Pancreas (tissue), 10 donors: ENCODE data around the gene SPDYC. TPM values are rescaled to one million over a fixed set of nuclear protein-coding genes. Genes with fewer than 3 reads are reported as not detected.

Experiments used
- ATAC-seq, 4 donors: fragments of 200-7000 bp; cut with Tn5 transposase; one replicate each; pipeline versions ENCODE4 v1.8.0 to v1.9.1; 2020; ENCODE audit warnings: mild to moderate bottlenecking in 4 of 4, moderate library complexity in 4 of 4
- DNase-seq, 6 donors: peaks; one replicate each; pipeline ENCODE4 v3.0.0-alpha.2; 2020
- FAIRE-seq: peaks from 2 replicates; lab custom pipeline; 2012; peaks lifted over from hg19 to GRCh38; lab: Jason Lieb, UNC
- H3K27ac ChIP-seq, 4 donors: fragments of 200-600 bp; sonication (generic); 1 replicate in 3 of 4; 2 replicates in 1 of 4; pipeline versions ENCODE4 v1.5.0 to v1.8.0; 2020
- H3K27me3 ChIP-seq, 4 donors: fragments of 200-600 bp; one replicate each; pipeline ENCODE4 v1.8.0; 2021
- H3K36me3 ChIP-seq, 3 donors: fragments of 200-600 bp; sonication (generic) in 1 of 3; one replicate each; pipeline versions ENCODE4 v1.5.0 to v1.8.0; 2020 to 2021
- H3K4me1 ChIP-seq, 3 donors: fragments of 200-600 bp; one replicate each; pipeline ENCODE4 v1.8.0; 2021
- H3K4me3 ChIP-seq, 4 donors: fragments of 200-600 bp; sonication (generic) in 2 of 4; one replicate each; pipeline versions ENCODE4 v1.5.0 to v1.8.0; 2020 to 2021
- H3K9me3 ChIP-seq, 4 donors: fragments of 200-600 bp; one replicate each; pipeline ENCODE4 v1.8.0; 2021
- CTCF ChIP-seq, 4 donors: fragments of 200-600 bp; sonication (generic) in 3 of 4; IDR thresholded peaks; one replicate each; pipeline versions ENCODE4 v1.5.0 to v1.8.0; 2021; ENCODE audit warnings: antibody characterized with exemption in 4 of 4
- WGBS, 2 donors: extraction: QIAGEN DNeasy Blood & Tissue Kit; methylation state at CpG; one replicate each; pipeline ENCODE4 v1.1.7; 2013; 5-methylcytosine and 5-hydroxymethylcytosine counted together
- intact Hi-C, 3 donors: fragments of 100-400 bp; cut with DNase I; formaldehyde crosslinking; loops; one replicate each; pipeline versions ENCODE4 v1.11.1 to v1.14.2; 2022
- polyA plus RNA-seq, 2 donors: library from polyadenylated mRNA; stranded (reverse); fragments of 200-250 nt; gene quantifications; one replicate each; pipeline ENCODE4 v1.2.3, GENCODE V29; 2013
- total RNA-seq, 6 donors: library from RNA; stranded (reverse); fragmentation: NEBNext Ultra II Directional in 4 of 6; extraction: Animal tissue kit (Norgen Biotek cat#: 25700) in 4 of 6; gene quantifications; one replicate each; pipeline versions ENCODE4 v1.2.1 to v1.2.4, GENCODE V29; 2021 to 2023
- donor health status: healthy with polysubstance abuse.
- donor health status: DM: no; HTN: no; CAD: no; lungs with moderate emphysema.
- donor health status: DM: no; HTN: no; CAD: no.
- donor health status: control.
- donor health status: control.
- donor health status: Bipolar disorder and iron deficiency.
- donor health status: DM: yes; HTN: yes; CAD: no.
- donor health status: DM: no; HTN: no; CAD: no.
- donor health status: DM: no; HTN: no; CAD: no.
- donor health status: DM: yes; HTN: yes; CAD: no.

Gene SPDYC
- total and polyA plus RNA-seq, 8 donors, result 0.14 TPM; not detected in 7

DNA sequence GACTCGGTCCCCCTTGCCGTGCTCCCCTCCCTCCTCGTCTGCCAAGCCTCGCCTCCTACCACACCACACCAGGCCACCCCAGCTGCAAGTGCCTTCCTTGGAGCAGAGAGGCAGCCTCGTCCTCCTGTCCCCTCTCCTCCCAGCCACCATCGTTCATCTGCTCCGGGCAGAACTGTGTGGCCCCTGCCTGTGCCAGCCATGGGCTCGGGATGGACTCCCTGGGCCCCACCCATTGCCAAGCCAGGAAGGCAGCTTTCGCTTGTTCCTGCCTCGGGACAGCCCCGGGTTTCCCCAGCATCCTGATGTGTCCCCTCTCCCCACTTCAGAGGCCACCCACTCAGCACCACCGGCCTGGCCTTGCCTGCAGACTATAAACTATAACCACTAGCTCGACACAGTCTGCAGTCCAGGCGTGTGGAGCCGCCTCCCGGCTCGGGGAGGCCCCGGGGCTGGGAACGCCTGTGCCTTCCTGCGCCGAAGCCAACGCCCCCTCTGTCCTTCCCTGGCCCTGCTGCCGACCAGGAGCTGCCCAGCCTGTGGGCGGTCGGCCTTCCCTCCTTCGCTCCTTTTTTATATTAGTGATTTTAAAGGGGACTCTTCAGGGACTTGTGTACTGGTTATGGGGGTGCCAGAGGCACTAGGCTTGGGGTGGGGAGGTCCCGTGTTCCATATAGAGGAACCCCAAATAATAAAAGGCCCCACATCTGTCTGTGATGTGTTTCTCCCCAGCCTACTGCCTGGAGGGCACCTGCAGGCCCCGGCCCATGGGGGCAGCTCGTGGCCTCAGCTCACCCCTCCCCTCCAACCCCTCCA is 41.5 kb downstream of the SPDYC start:
- TF ChIP-seq CTCF (IDR thresholded peaks at IDR 0.05), result no peak
- Histone ChIP-seq H3K4me3 (no peak overlapping the region), H3K27ac (no peak overlapping the region), H3K27me3 (no peaks in the 10 kb centered on the region), H3K9me3 (no peaks in the 10 kb centered on the region), H3K36me3 (peaks cover 0 to 40% (median 21%) of the 10 kb centered on the region in 3 donors), H3K4me1 (no peaks in the 10 kb centered on the region)
- ATAC-seq (no peak), FAIRE-seq (no peak), DNase-seq (peak in 1 of 6 donors; percentile 48)
- 86 to 88% methylated on average over 27 to 29 of the region's 29 CpGs for WGBS, 2 donors
- intact Hi-C loops, result loop anchor here in 1 of 3 donors (10.0 kb wide), 1 partner anchor 323 kb away; no protein-coding TSS in a partner anchor

DNA sequence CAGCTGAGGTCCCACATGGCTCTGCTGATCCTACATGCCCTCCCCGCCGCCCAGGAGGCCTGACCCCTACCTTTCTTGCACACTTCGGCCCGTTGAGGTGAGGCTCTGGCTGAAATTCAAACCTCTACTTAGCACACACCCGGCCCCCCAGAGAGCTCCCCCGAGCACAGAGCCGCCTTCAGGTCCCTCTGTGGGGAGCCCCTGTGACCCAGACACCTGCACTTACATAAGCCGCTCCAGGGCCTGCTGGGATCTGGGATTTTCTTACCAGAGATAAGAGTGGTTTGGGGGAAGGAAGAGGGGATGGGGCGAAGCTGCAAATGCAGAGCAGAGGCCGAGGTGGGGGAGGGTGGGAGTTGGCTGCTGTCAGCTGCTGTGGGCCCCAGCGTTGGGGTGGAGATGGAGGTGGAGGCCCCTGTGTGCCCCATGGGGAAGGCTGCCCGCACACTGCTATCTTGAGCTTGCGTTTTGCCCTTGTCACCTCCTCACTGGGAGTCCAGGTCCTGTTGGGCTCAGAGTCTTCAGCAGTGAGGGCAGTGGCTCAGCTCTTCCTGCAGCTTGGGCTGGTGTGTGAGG is 42.3 kb downstream of the SPDYC start:
- Histone ChIP-seq H3K4me3 (no peak overlapping the region), H3K9me3 (no peaks in the 10 kb centered on the region), H3K27me3 (no peaks in the 10 kb centered on the region), H3K4me1 (no peaks in the 10 kb centered on the region), H3K27ac (no peak overlapping the region), H3K36me3 (peaks cover 0 to 36% (median 17%) of the 10 kb centered on the region in 3 donors)
- 83 to 86% methylated on average over 13 of the region's 13 CpGs for WGBS, 2 donors
- no peak for ATAC-seq
- FAIRE-seq, result no peak
- peak in 1 of 6 donors; percentile 50 for DNase-seq
- intact Hi-C loops, result loop anchor here in 1 of 3 donors (10.0 kb wide), 1 partner anchor 322 kb away; no protein-coding TSS in a partner anchor
- TF ChIP-seq CTCF (IDR thresholded peaks at IDR 0.05), result no peak

GRCh38 chr11:65213322-65214211 is 43.5 kb downstream of the SPDYC start:
- Histone ChIP-seq H3K4me1 (no peaks in the 10 kb centered on the region), H3K36me3 (peaks cover 0 to 32% (median 17%) of the 10 kb centered on the region in 3 donors), H3K27me3 (no peaks in the 10 kb centered on the region), H3K4me3 (no peak overlapping the region), H3K27ac (no peak overlapping the region), H3K9me3 (no peaks in the 10 kb centered on the region)
- DNase-seq, result peak in 1 of 6 donors; percentile 49
- no peak for TF ChIP-seq CTCF (IDR thresholded peaks at IDR 0.05)
- no peak for FAIRE-seq
- 66 to 68% methylated on average over 24 to 25 of the region's 26 CpGs for WGBS, 2 donors
- intact Hi-C loops, result loop anchor here in 1 of 3 donors (10.0 kb wide), 1 partner anchor 321 kb away; no protein-coding TSS in a partner anchor
- ATAC-seq, result peak in 3 of 4 donors; percentile 4 to 23 (median 15)

DNA sequence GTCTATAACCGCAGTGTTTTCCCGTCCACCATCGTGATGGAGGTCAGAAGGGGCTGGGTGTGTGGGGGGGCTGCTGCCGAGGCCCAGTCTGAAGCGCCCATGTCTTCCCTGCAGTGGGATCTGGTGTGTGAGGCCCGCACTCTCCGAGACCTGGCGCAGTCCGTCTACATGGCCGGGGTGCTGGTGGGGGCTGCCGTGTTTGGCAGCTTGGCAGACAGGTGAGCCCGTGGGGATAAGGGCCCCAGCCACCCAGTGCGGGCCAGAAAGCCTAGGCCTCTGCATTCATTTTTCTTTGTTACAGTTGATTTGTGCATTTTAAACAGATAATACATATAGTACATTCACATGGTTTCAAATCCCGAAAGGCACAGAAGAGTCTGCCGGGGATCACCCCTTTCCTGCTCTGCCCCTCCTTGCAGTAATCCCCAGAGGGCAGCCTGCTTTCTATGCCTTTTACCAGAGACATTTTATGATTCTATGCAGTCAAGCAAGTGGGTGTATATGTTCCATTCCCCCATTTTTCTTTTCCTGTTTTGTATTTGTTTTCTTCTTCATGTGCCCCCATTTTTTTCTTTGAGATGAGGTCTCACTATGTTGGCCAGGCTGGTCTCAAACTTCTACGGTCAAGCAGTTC is 44.3 kb downstream of the SPDYC start:
- H3K27ac ChIP-seq, result no peak overlapping the region
- H3K4me1 ChIP-seq, result no peaks in the 10 kb centered on the region
- DNase-seq (no peak), FAIRE-seq (no peak), ATAC-seq (peak in 1 of 4 donors; percentile 2)
- H3K4me3 ChIP-seq, result no peak overlapping the region
- intact Hi-C loops, result loop anchor here in 1 of 3 donors (10.0 kb wide), 1 partner anchor 320 kb away; no protein-coding TSS in a partner anchor
- TF ChIP-seq CTCF (IDR thresholded peaks at IDR 0.05), result no peak
- H3K36me3 ChIP-seq, result peaks cover 0 to 24% (median 14%) of the 10 kb centered on the region in 3 donors
- no peaks in the 10 kb centered on the region for H3K27me3 ChIP-seq
- WGBS, 2 donors, result 79 to 85% methylated on average over 16 of the region's 16 CpGs
- no peaks in the 10 kb centered on the region for H3K9me3 ChIP-seq
